Effector memory CD4-positive, alpha-beta T cell (primary cell): ENCODE results near the gene FCF1.

ENCODE experiments used
- DNase-seq, 3 donors: peaks; one replicate each; pipeline ENCODE4 v3.0.0-alpha.2; 2020
- H3K27ac ChIP-seq: 2 replicates; pipeline ENCODE4 v1.7.0; 2013; ENCODE audit warnings: mild to moderate bottlenecking, low read length, moderate library complexity; ENCODE audit not compliant: insufficient read depth, poor library complexity, severe bottlenecking
- H3K27me3 ChIP-seq: replicated peaks from 2 replicates; pipeline ENCODE4 v1.7.0; 2013; ENCODE audit warnings: mild to moderate bottlenecking, low read length; ENCODE audit not compliant: insufficient read depth, control insufficient read depth, poor library complexity, severe bottlenecking
- H3K36me3 ChIP-seq: 2 replicates; pipeline ENCODE4 v1.7.0; 2013; ENCODE audit warnings: mild to moderate bottlenecking, low read length, moderate library complexity; ENCODE audit not compliant: control insufficient read depth, insufficient read depth
- H3K4me1 ChIP-seq: 2 replicates; pipeline ENCODE4 v1.7.0; 2013; ENCODE audit warnings: low read length, mild to moderate bottlenecking; ENCODE audit not compliant: control insufficient read depth, insufficient read depth, poor library complexity, severe bottlenecking
- H3K4me3 ChIP-seq: 2 replicates; pipeline ENCODE4 v1.7.0; 2013; ENCODE audit warnings: low read length, low read depth, mild to moderate bottlenecking; ENCODE audit not compliant: insufficient read depth, poor library complexity, severe bottlenecking
- H3K9me3 ChIP-seq: 2 replicates; pipeline ENCODE4 v1.7.0; 2013; ENCODE audit warnings: mild to moderate bottlenecking, low read length, moderate library complexity; ENCODE audit not compliant: control insufficient read depth

The FCF1 gene

GRCh38 chr14:74697976-74698375 lies 15.0 kb upstream of the FCF1 start:
- H3K4me1 ChIP-seq: no peaks in the 10 kb centered on the region
- H3K36me3 ChIP-seq: peaks cover 8% of the 10 kb centered on the region
- H3K4me3 ChIP-seq: no peak overlapping the region
- H3K27me3 ChIP-seq: no peaks in the 10 kb centered on the region
- no peak overlapping the region for H3K27ac ChIP-seq
- H3K9me3 ChIP-seq: no peaks in the 10 kb centered on the region
- DNase-seq: no peak

- no peaks in the 10 kb centered on the region for H3K27me3 ChIP-seq
- peaks cover 8% of the 10 kb centered on the region for H3K36me3 ChIP-seq
- H3K27ac ChIP-seq: no peak overlapping the region
- DNase-seq: no peak
- no peaks in the 10 kb centered on the region for H3K4me1 ChIP-seq
- no peaks in the 10 kb centered on the region for H3K9me3 ChIP-seq
- H3K4me3 ChIP-seq: no peak overlapping the region
Observed at GRCh38 chr14:74698465-74698864, 14.5 kb upstream of the FCF1 start.

DNA sequence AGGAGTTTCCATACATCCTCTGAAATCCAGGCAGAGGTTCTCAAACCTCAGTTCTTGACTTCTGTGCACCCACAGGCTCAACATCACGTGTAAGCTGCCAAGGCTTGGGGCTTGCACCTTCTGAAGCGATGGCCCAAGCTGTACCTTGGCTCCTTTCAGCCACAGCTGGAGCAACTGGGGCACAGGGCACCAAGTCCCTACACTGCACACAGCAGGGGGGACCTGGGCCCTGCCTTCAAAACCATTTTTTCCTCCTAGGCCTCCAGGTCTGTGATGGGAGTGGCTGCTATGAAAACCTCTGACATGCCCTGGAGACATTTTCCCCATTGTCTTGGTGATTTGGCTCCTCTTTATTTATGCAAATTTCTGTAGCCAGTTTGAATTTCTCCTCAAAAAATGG lies 10.7 kb upstream of the FCF1 start:
- H3K27ac ChIP-seq: no peak overlapping the region
- no peaks in the 10 kb centered on the region for H3K27me3 ChIP-seq
- no peak overlapping the region for H3K4me3 ChIP-seq
- H3K36me3 ChIP-seq: no peaks in the 10 kb centered on the region
- no peaks in the 10 kb centered on the region for H3K4me1 ChIP-seq
- no peaks in the 10 kb centered on the region for H3K9me3 ChIP-seq
- DNase-seq: no peak

DNA sequence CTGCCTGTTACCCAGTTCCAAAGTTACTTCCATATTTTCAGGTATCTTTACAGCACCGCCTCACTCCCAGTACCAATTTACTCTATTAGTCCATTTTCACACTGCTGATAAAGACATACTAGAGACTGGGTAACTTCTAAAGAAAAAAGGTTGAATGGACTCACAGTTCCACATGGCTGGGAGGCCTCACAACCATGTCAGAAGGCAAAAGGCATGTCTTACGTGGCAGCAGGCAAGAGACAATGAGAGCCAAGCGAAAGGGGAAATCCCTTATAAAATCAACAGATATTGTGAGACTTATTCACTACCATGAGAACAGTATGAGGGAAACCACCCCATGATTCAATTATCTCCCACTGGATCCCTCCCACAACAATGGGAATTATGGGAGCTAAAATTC lies 9.9 kb upstream of the FCF1 start:
- no peak overlapping the region for H3K27ac ChIP-seq
- no peaks in the 10 kb centered on the region for H3K4me1 ChIP-seq

DNA sequence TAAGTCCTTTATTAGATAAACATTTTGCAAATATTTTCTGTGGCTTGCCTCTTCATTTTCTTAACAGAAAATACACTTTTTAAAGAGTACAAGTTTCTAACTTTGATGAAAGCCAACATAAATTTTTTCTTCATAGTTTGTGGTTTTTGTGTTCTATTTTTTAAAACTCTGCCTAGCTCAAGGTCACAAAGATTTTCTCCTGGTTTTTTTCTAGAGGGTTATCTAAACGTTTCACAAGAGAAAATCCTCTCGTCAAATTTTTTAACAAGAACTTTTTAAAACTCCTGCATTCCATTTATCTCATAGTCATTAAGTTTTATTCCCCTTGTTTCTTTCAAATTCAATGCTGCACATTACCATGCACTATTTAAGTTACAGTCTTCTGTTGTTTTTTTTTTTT lies 8.3 kb upstream of the FCF1 start:
- Histone ChIP-seq H3K27ac (no peak overlapping the region), H3K27me3 (no peaks in the 10 kb centered on the region), H3K4me3 (no peak overlapping the region), H3K9me3 (no peaks in the 10 kb centered on the region), H3K36me3 (no peaks in the 10 kb centered on the region), H3K4me1 (no peaks in the 10 kb centered on the region)
- DNase-seq: no peak

More for the DNA sequence above, 9.9 kb upstream of the FCF1 start:
- Histone ChIP-seq H3K9me3 (no peaks in the 10 kb centered on the region), H3K36me3 (no peaks in the 10 kb centered on the region), H3K4me3 (no peak overlapping the region), H3K27me3 (no peaks in the 10 kb centered on the region)
- no peak for DNase-seq

DNA sequence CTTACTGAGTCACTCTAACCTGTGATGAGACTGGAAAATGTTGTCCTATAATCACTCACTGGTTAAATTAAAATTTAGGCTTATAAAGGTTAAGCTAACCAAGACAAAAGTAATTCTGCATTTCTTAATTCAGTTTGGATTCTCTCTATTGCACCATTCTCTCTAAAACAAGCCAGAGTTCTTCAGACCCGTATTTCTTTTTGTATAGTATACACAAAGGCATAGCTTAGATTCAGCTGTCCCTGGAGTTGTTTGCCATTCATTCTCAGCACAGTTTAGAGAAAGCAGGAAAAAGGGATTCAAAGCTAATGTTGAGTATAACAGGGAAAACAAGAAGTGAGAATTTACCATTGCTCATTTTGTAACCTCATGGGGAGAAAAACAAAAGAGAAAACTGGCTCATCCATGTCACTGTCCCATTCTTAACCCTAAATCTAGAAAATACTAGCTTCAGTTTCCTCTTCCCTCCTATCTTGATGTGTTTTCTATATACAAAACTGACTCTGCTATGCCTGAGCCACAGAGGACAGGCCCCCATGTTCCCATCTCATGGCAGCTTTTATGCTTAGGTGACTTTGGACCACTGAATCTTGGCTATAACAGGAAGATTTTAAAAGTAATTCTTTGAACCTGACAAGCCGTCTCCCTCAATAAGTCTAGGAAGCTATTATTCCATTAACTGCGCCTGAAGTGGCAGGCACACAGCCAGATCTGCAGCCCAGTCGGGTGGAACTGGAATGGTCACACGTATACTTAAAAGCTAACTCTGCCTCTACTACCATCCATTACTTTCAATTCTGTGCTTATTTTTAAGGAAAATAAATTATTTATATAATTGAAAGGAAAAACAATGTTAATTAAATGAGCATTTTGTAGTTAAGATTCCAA lies 7.1 kb upstream of the FCF1 start:
- Histone ChIP-seq H3K27ac (no peak overlapping the region), H3K27me3 (no peaks in the 10 kb centered on the region), H3K4me3 (no peak overlapping the region), H3K36me3 (no peaks in the 10 kb centered on the region), H3K9me3 (no peaks in the 10 kb centered on the region), H3K4me1 (no peaks in the 10 kb centered on the region)
- no peak for DNase-seq

- peaks cover 3% of the 10 kb centered on the region for H3K36me3 ChIP-seq
- DNase-seq: no peak
- H3K4me1 ChIP-seq: peaks cover 13% of the 10 kb centered on the region
- H3K27ac ChIP-seq: no peak overlapping the region
- H3K27me3 ChIP-seq: no peaks in the 10 kb centered on the region
- H3K4me3 ChIP-seq: no peak overlapping the region
- H3K9me3 ChIP-seq: no peaks in the 10 kb centered on the region
Observed at GRCh38 chr14:74710480-74710879, 2.5 kb upstream of the FCF1 start.

DNA sequence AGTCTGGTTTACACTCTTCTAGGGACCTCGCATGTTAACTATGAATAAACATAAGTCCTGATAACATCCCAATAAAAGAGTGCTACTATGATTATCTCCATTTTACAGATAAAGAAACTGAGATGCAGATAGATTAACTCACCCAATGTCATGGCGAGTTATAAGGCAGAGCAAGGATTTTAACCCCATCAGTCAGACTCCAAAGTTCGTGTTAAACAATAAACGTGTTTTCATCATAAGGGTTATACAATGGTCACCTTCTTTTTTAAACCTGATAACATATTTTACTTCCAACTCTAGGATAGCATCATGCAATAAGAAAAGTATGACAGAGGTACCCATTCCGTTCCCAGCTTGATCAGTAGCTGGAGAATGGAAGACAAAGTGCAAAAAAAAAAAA lies 1.3 kb upstream of the FCF1 start:
- Histone ChIP-seq H3K9me3 (no peaks in the 10 kb centered on the region), H3K27ac (no peak overlapping the region), H3K27me3 (no peaks in the 10 kb centered on the region), H3K4me3 (no peak overlapping the region), H3K4me1 (peaks cover 13% of the 10 kb centered on the region), H3K36me3 (peaks cover 14% of the 10 kb centered on the region)
- no peak for DNase-seq

- peak overlapping the region; percentile 71 for H3K4me3 ChIP-seq
- H3K4me1 ChIP-seq: peaks cover 13% of the 10 kb centered on the region
- no peak for DNase-seq
- H3K36me3 ChIP-seq: peaks cover 26% of the 10 kb centered on the region
- no peaks in the 10 kb centered on the region for H3K27me3 ChIP-seq
- H3K27ac ChIP-seq: peak overlapping the region; percentile 80
- no peaks in the 10 kb centered on the region for H3K9me3 ChIP-seq
Observed at GRCh38 chr14:74713395-74713735, 421 bp downstream of the FCF1 start.

DNA sequence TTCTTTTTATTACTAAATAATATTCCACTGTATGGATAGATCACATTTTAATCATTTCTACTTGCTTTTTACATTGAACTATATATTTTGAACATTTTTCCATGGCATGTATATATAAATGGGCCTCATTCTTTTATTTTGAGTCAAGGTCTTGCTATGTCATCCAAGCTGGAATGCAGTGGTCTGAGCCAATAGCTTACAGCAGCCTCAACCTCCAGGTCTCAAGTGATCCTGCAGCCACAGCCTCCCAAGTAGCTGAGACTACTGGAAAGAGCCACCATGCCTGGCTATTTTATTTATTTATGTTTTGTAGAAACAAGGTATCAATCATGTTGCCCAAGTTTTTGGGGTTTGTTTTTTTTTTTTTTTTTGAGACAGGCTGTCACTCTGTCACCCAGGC lies 7.6 kb downstream of the FCF1 start:
- Histone ChIP-seq H3K27me3 (no peaks in the 10 kb centered on the region), H3K4me1 (no peaks in the 10 kb centered on the region), H3K36me3 (peaks cover 39% of the 10 kb centered on the region), H3K9me3 (no peaks in the 10 kb centered on the region), H3K4me3 (no peak overlapping the region), H3K27ac (no peak overlapping the region)
- DNase-seq: no peak
